ENCODE data around the gene LY6G5C. TPM values are rescaled to one million over a fixed set of nuclear protein-coding genes. Genes with fewer than 3 reads are reported as not detected.

Gene LY6G5C
- polyA plus RNA-seq, 1 donor (not counting 4 experiments of a cell fraction or from before 2014, with no cell fraction given) = 0.58 TPM

- Histone ChIP-seq H3K27me3 (ENCODE audit: control insufficient read depth, extremely low read depth, insufficient read depth, low read length) (no peaks in the 10 kb centered on the region), H3K9me3 (ENCODE audit: control insufficient read depth, low read depth, low read length) (no peaks in the 10 kb centered on the region), H3K27ac (ENCODE audit: control insufficient read depth, insufficient read depth, low read length) (no peak overlapping the region), H3K4me1 (ENCODE audit: control insufficient read depth, extremely low read depth, insufficient read depth, low read length) (no peaks in the 10 kb centered on the region), H2AFZ (ENCODE audit: control insufficient read depth, low read length) (no peak overlapping the region), H4K20me1 (ENCODE audit: control insufficient read depth, extremely low read depth, insufficient read depth, low read length) (no peaks in the 10 kb centered on the region), H3K36me3 (ENCODE audit: control insufficient read depth in 2 of 2, extremely low read depth in 1 of 2, insufficient read depth in 2 of 2, low read length in 2 of 2) (peaks cover 22 to 46% of the 10 kb centered on the region in 2 experiments), H3K79me2 (ENCODE audit: control insufficient read depth, insufficient read depth, low read length) (no peaks in the 10 kb centered on the region), H3K4me2 (ENCODE audit: control insufficient read depth, extremely low read depth, insufficient read depth, low read depth, low read length) (no peak overlapping the region), H3K9me1 (ENCODE audit: control insufficient read depth, extremely low read depth, insufficient read depth, low read length) (no peaks in the 10 kb centered on the region), H3K4me3 (ENCODE audit: control insufficient read depth in 2 of 3, extremely low read depth in 1 of 3, insufficient read depth in 2 of 3, low read depth in 1 of 3, low read length in 3 of 3) (no peak overlapping the region), H3K9ac (ENCODE audit: control insufficient read depth, extremely low read depth, insufficient read depth, low read length) (no peak overlapping the region)
- TF ChIP-seq EZH2 (IDR thresholded peaks at IDR 0.05; ENCODE audit: low read length) (no peak), CTCF (optimal IDR thresholded peaks at IDR 0.05 in 1 of 3, IDR thresholded peaks at IDR 0.05 in 1 of 3, conservative IDR thresholded peaks at IDR 0.05 in 1 of 3; ENCODE audit: extremely low read depth in 1 of 3, insufficient read depth in 2 of 3, low read length in 3 of 3) (no peak)
- FAIRE-seq (no peak), DNase-seq (ENCODE audit: low read depth, low spot score) (no peak)
- dilution Hi-C loops (cut with MboI; ENCODE audit: extremely low pct_ligation_motif_present, low sequenced_read_pairs) = no loop called here
These were observed 10.2 kb upstream of the LY6G5C start for GRCh38 chr6:31691078-31691463.

GRCh38 chr6:31690231-31691077 is 9.6 kb upstream of the LY6G5C start:
- Histone ChIP-seq H3K9me1 (ENCODE audit: control insufficient read depth, extremely low read depth, insufficient read depth, low read length) (no peaks in the 10 kb centered on the region), H3K36me3 (ENCODE audit: control insufficient read depth in 2 of 2, extremely low read depth in 1 of 2, insufficient read depth in 2 of 2, low read length in 2 of 2) (peaks cover 22 to 46% of the 10 kb centered on the region in 2 experiments), H3K4me2 (ENCODE audit: control insufficient read depth, extremely low read depth, insufficient read depth, low read depth, low read length) (no peak overlapping the region), H3K79me2 (ENCODE audit: control insufficient read depth, insufficient read depth, low read length) (no peaks in the 10 kb centered on the region), H2AFZ (ENCODE audit: control insufficient read depth, low read length) (no peak overlapping the region), H4K20me1 (ENCODE audit: control insufficient read depth, extremely low read depth, insufficient read depth, low read length) (no peaks in the 10 kb centered on the region), H3K4me1 (ENCODE audit: control insufficient read depth, extremely low read depth, insufficient read depth, low read length) (no peaks in the 10 kb centered on the region), H3K9me3 (ENCODE audit: control insufficient read depth, low read depth, low read length) (no peaks in the 10 kb centered on the region), H3K4me3 (ENCODE audit: control insufficient read depth in 2 of 3, extremely low read depth in 1 of 3, insufficient read depth in 2 of 3, low read depth in 1 of 3, low read length in 3 of 3) (no peak overlapping the region), H3K9ac (ENCODE audit: control insufficient read depth, extremely low read depth, insufficient read depth, low read length) (no peak overlapping the region), H3K27me3 (ENCODE audit: control insufficient read depth, extremely low read depth, insufficient read depth, low read length) (no peaks in the 10 kb centered on the region), H3K27ac (ENCODE audit: control insufficient read depth, insufficient read depth, low read length) (no peak overlapping the region)
- DNase-seq (ENCODE audit: low read depth, low spot score) (no peak), FAIRE-seq (no peak)
- dilution Hi-C loops (cut with MboI; ENCODE audit: extremely low pct_ligation_motif_present, low sequenced_read_pairs) = no loop called here
- no peak for TF ChIP-seq CTCF (optimal IDR thresholded peaks at IDR 0.05 in 1 of 3, IDR thresholded peaks at IDR 0.05 in 1 of 3, conservative IDR thresholded peaks at IDR 0.05 in 1 of 3; ENCODE audit: extremely low read depth in 1 of 3, insufficient read depth in 2 of 3, low read length in 3 of 3)
- no peak for TF ChIP-seq EZH2 (IDR thresholded peaks at IDR 0.05; ENCODE audit: low read length)

Data from keratinocyte (primary cell).